Stimulated activated CD8-positive, alpha-beta memory T cell treated with anti-CD3 and anti-CD28 coated beads, Interleukin-4, amount 100 ng/mL, for 24 hours (primary cell): ENCODE data around the gene GAST.
A peak's percentile ranks its signal among the peaks of the same experiment; 100 is the strongest.
"Not testable (repeated sequence)": the region's sequence is repeated elsewhere in the genome, so short reads cannot be mapped to it uniquely, and the experiment has no call there.

Experiments
- DNase-seq: peaks from one replicate; pipeline ENCODE4 v3.0.0-alpha.2; 2020; ENCODE audit warnings: low read depth

Gene GAST, protein sequence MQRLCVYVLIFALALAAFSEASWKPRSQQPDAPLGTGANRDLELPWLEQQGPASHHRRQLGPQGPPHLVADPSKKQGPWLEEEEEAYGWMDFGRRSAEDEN

DNA sequence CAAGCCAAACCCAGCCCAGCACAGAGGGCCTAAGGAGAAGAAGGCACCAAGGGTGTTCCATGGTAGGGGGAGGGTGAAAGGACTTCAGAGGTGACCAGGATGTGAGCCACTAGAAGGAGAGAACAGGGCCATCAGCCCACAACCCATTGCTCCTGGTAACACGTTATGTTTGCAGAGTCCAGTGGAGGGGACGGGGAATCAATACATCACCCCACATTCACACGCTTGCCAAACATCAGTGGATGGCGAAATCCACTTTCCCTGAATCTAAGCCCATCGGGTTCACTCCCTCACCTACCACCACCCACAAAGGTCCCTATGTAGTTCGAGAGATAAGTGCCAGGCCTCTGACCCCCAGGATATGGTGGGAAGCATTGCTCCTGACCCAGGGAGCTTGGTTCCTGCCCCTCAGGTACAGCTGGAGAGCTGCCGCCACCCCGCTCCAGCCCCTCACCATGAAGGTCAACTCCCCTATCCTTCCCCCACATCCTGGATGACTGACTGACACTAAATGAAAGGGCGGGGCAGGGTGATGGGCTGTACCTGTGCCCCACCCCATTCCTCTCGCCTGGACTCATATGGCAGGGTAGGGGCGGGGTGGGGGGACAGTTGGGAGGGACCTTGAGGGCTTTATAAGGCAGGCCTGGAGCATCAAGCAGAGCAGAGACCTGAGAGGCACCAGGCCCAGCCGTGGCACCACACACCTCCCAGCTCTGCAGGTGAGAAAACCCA, at the start of gene GAST:
TSS of gene GAST (plus strand) at position 663 of the 732 bp plus-strand sequence. CDS start 3,106 bp downstream, outside the sequence.
- no peak for DNase-seq

DNA sequence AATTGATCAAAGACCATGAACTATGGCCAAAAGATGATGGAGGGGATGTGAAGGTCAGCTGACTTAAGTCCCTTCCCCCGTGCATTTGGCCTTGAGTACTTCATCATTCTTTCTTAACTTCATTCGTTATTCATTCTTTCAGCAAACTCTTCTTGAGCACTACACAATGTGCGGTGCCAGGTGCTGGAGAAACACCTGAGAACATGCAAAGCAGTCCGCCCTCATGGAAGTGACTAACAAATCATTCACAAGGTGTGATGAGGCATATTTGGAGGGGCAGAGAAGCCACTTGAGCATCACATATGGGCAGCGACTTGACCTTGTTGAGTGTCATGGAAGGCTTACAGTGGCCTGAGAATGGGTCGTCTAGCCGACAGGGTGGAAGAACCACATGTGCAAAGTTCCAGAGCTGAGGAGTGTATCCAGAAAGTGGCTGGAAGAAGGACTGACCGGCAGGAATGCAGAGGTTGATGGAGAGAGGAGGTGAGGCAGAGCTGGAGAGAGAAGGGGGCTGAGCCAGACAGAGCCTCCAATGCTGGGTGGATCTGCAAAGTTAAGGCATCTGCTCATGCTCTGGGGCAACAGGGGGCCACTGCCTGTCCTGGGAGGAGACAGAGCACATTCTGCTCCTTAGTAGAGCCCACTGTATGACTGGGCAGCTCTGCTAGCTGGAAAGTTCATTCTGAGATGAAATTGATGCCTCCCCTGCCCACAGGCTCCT, 48.5 kb upstream of the GAST start:
- no peak for DNase-seq

DNA sequence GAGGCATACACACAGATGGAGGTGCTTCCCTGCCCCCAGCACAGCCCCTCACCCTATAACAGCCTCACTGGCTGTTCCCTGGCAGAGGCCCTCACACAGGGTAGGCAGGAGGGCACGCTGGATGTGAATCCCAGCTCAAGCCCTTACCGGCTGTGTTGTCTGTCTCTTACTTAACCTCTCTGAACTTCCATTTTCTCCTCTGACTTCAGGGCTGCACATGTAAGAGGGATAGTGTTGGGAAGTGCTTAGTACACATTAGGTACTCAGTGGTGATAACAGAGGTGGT, 48.0 kb upstream of the GAST start:
- DNase-seq: no peak

DNA sequence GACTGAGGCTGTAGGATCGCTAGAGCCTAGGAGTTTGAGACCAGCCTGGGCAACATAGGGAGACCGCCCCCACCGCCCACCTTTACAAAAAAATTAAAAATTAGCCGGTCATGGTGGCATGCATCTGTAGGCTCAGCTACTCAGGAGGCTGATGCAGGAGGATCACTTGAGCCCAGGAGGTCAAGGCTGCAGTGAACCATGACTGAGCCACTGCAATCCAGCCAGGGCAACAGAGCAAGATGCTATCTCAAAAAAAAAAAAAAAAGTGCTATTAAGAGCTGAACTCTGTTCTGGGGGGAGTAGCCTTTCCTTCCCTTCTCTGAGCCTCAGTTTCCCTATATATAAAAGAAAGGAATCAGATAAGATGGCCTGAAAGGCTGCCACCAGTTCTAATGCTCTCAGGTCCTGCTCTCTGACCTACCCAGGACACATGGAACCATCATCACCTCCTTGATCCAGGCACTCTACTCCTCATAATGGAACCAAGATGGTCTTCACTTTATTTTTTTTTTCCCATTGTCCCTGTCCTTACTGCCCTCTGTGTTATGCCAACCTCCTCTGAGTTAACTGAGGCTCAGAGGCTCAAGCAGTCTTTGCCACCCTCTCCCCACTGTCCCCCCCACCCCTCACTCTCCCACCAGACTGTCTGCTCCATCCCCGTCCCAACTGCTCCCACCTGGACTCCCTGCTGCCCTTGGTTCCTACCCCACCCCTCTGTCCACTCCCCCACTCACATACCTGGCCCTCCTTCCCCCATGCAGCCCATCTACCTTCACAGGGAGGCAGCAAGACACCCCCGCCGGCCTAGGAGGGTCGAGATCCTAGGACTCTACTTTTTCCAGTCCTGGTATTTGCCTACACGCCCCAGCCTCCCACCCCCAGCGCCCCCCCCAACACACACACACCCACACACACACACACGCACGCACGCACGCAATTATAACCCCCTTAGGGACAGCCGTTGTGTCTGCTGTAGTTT, 47.3 kb upstream of the GAST start:
- no peak for DNase-seq

DNA sequence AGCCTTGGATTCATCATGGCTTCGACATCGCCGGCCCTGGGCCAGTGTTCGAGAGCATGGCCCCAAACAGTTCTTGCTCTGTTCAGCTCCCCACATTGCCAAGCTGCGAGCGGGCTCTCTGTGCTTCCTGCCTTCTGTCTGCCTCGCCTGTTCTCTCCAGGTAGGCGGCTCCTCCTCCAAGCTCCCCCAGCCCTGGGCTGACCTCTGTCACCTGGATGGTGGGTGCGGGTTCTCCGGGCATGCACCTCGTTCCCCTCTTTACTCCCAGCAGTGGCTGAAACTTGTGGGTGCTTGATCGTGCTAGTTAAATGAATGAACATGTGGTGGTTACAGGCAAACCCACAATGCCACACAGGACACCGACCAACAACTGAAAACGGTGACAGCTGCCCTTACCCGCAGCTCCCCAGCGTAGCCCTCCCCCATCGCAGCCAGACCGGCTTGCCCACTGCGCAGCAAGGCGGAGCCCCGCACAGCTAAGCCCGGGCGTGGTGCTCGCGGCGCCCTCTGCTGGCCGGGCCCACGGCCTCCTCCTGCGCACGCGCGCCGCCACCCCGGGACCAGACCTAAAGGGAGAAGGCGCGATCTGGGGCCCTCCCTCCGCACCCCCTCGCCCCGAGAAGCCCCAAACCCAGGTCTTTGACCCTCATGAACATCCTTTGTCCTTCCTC, 46.4 kb upstream of the GAST start:
- peak; percentile 85 for DNase-seq

DNA sequence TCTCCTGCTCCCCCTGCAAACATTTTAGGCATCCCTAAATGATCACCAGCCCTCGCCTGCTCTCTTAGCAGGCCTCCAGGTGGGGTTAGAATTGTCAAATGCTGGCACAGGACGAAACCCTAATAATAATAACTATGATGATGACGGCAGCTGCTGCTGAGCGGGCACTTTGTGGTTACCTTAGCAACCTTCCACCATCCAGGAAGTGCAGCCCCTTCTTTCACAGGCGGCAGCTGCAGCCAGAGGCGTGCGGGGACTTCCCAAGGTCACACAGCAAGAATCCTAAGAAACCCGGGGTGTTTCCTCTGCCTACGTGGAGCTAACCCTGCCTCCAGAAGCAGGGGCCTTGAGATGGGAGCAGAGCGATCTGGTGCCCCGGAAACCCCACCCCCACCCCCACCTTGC, 45.9 kb upstream of the GAST start:
- DNase-seq: peak; percentile 47

DNA sequence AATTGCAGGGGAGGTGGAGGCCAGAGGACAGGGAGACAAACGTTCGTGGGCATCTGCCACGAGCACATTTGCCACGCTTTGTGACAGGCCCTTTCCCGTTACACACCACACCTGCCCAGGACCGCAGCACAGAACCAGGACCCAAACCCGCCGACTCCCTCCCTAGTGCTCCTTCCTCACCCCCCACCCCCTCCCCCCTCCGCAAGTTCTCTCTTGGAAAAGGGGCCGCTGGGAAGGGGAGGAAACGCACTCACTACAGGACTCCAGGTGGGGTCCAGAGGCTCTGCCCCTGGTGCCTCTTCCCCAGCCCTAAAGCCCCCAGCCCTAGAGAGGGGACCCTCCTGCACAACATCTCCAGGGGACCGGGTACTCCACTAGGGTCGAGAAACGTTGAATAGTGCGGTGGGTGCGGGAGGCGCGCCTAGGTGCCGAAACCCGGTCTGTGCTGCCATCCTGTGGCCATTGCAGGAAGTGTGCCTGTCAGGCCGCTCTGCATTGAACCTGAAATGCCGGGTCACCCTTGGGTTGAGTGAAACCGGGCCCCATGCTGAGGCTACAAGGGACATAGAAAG, 45.3 kb upstream of the GAST start:
- peak; percentile 81 for DNase-seq

DNA sequence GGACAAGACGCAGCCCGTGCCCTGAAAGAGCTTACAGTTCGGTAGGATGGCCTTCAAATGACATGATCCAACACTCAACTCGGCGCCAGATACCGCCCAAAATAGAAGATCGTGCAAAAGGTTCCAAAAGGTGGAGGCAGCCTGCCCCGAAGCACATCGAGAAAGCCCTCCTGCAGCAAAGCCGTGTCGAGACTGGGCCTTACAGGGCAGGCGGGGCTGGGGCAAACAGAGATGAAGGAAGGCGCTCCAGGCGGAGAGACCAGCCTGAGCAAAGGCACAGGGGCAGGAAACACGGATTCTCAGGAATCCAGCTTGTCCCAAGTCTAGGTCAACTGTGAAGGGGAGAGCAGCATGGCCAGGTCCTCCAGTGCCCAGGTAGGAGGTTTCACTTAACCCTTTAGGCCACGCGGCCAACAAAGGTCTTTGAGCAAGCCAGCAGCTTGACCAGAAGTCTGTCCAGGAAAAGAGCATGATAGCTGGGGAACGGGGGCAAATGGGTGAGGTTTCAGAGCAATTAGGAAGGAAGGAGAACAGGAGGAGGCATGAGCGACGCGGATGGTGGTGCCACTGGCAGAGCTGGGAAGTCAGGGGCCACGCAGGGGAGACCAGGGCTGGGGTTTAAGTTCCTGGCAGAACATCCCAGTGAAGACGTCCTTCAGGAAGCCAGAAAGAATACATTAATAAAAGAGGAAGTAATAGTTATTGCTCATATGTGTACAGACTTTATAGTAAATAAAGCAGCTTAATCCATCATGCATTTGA, 44.7 kb upstream of the GAST start:
- DNase-seq: no peak

DNA sequence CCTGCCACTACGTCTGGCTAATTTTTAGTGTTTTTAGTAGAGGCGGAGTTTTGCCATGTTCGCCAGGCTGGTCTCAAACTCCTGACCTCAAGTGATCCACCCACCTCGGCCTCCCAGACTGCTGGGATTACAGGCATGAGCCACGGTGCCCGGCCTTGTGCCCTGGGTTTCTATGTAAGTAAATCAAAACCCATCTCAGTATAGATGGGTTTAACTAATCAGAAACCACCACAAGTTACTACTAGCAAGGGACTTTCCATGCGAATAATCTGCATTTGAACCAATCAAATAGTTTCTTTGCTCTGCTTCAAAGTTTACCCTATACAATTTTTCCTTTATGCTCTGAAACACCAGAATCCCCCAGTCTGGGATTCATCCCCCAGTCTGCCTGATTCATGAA, 40.0 kb upstream of the GAST start:
- DNase-seq: no peak

DNA sequence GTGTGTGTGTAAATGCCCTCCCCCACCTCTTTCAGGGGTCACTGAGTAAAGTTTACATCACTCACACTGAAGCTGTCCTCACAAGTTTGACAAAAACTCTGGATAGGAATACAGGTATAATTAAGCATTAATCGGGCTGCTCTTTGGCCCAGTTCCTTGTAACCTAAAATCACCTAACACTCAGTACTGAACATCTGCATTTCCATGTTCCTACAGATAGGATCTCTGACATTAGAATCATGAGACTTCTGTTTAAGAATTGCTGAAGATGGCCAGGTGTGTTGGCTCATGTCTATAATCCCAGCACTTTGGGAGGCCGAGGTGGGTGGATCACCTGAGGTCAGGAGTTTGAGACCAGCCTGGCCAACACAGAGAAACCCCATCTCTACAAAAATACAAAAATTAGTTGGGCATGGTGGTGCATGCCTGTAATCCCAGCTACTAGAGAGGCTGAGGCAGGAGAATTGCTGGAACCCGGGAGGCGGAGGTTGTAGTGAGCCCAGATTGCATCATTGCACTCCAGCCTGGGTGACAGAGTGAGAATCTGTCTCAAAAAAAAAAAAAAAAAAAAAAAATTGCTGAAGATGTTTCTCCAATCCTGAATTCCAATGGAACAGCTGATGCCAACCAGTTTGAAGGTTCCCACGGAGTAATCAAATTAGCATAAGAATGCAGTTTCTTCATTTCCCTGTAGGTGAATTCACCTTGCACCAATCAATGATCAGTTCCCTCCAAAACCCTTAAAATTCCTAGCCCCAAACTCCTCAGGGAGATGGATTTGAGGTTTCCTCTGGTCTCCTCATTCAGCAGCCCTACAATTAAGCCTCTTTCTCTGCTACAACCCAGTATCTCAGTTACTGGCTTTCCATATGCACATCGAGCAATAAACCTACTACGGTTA, 36.7 kb upstream of the GAST start:
- not testable (repeated sequence) for DNase-seq

DNA sequence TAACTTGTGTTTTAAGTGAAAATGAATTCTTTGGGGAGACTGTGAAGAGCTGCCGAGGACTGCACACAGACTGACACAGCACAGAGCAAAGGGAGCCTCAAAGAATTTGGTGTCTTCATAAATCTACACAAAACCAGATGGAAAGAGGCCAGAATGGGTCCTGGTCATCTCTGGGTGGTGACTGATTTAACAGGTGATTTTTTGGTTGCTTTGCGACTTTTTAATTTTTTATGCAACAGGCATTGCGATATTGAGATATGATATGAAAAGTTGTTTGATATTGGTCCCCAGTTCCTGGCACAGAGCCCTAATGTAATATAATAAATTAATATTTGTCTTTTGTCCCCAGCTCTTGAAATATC, 36.1 kb upstream of the GAST start:
- no peak for DNase-seq

DNA sequence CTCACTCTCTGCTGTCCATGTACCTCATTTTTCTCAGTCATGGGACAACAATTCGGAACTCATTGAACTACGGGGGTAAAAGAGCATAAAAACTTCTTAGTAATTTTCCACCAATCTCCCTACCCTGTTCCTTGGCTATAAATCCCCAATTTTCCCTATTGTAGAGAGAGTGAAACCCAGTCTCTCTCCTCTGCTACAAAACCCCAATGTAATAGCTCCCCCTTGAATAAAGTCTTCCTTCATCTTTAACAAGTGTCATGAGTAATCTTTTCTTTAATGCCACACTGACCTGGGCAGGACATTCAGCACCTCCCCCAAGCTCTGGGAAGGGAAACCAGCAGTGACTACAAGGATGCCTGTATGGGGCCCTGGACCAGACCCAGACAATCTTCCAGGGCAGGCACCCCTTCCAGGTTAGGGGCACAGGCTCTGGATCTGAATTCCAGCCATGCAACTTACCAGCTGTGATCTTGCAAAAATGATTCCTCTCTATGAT, 33.7 kb upstream of the GAST start:
- DNase-seq: no peak

DNA sequence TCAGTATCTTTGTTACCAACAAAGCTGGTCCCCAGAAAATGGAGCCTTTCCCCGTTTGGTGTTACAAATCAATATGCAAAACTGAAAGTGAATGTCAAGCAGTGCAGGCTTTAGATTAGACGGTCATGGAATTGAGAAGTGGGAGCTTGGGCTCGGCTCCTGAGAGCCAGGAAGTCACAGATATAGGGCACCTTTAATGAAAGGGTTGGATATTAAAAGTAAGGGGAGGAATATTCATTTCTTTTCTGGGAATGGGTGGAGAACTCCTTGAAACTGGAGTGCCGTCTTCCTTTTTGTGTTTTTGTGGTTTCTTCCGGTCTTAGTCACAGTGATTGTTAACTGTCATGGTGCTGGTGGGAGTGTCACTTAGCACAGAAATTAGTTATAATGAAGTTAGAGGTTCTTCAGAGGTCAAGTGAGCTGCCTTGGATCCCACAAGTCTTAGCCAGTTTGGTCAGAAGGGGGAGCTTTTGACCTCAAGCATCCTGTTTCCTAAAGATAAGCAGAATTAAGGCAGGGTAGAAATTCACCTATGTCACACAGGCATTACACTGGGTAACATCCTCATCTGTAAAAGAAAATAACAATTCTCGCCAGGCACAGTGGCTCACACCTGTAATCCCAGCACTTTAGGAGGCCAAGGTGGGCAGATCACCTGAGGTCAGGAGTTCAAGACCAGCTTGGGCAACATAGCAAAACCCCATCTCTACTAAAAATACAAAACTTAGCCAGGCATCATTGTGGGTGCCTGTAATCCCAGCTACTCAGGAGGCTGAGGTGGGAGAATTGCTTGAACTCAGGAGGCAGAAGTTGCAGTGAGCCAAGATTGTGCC, 33.0 kb upstream of the GAST start:
- no peak for DNase-seq

DNA sequence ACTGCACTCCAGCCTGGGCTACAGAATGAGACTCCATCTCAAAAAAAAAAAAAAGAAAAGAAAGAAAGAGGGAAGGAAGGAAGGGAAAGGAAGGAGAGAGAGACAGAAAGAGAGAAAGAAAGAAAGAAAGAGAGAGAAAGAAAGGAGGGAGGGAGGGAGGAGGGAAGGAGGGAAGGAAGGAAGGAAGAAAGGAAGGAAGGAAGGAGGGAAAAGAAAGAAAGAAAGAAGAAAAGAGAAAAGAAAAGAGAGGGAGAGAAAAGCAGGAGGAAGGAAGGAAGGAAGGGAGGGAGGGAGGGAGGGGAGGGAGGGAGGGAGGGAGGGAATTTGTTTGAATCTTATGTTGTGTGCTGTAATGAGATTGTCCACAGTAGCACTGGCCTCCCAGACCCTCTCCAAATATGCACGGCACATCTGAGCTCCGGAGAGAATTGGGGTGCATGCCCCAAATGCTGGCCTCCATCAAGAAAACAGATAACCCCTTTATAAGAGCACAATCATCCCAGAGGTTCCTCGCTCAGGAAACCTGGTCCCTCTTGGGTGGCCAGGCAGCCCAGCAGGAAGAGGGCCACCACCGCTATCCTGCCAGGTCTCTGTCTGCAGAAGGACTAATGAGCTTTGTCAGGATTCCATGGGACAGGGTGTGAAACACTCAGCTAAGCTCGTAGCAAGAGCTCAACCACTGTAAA, 32.2 kb upstream of the GAST start:
- no peak for DNase-seq

DNA sequence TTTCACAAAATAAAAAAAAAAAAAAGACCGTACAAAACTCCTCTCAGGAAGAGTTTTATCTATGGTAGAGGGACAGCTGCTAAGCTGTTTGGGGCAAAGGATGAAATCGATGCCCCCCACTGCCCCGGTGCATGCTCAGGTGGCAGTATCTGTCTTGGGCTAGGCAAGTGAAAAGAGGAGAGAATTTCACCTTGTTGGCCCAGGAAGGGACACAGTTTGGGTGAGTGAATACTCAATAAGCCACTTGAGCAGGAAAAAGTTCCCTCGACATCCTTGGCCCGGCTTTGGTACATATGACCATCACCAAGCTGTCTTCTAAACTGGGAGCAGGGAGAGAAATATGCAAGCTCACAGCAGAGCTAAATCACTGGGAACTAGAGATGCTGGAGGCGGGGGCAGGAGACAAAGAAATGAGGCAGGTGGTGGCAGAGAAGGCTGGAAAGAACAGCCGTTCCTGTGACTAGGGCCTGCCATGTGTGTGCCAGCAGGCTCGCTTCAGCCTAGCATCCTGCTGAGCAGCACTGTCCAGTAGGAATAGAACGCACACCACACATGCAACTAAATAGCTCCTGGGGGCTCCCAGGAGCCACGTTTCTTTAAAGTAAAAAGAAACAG, 31.6 kb upstream of the GAST start:
- no peak for DNase-seq

DNA sequence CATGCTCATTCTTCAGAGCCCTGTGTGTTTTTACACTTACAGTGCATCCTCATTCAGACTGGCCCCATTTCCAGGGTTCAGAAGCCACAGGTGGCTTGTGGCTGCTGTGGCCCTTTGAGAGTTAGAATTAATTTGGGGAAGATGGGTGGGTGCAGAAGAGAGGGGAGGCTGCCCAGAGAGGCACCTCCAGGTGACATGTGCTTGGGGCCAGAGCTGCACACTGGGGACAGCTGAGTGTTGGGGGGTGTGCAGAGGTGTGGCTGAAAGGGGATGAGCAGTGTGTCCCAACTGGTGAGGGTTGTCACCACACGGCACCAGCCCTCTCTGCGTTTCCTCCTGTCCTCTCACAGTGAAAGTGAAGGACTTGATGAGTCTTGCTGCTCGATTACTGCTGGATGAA, 30.4 kb upstream of the GAST start:
- no peak for DNase-seq

DNA sequence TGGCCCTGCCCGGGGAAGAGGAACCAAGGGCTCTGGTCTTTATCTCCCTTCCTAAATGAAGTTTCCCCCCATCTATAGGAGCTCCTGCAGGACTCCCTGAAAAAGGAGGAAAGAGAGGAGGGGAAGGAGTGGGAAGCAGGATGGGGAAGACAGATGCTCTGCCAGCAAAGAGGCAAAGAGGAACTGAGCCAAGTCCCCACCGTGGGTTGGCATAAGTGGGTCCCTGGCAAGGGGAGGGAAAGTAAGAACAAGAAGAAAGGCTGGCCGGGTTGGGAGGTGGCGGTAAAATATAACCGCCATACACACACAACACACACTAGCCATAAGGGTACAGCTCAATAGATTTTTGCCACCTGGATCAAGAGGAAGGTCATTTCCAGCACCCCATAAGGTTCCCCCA, 29.5 kb upstream of the GAST start:
- DNase-seq: no peak
